ENCODE results near the gene ANKS6.

Gene ANKS6

GRCh38 chr9:98783518-98784226 lies 12.7 kb downstream of the ANKS6 start:
- no peak for DNase-seq (ENCODE audit: low read depth)
- TF ChIP-seq POLR2A (IDR thresholded peaks at IDR 0.05; ENCODE audit: extremely low read depth, insufficient read length) (no peak), MAX (IDR thresholded peaks at IDR 0.05; ENCODE audit: low read depth, low read length) (no peak), CTCF (IDR thresholded peaks at IDR 0.05; ENCODE audit: low read depth, low read length) (no peak), MYC (IDR thresholded peaks at IDR 0.05; ENCODE audit: low read depth, low read length) (no peak)
- H3K4me3 ChIP-seq (ENCODE audit: low read depth, low read length) = no peak overlapping the region

GRCh38 chr9:98781588-98782383 lies 14.6 kb downstream of the ANKS6 start:
- no peak for DNase-seq (ENCODE audit: low read depth)
- no peak for TF ChIP-seq MYC (IDR thresholded peaks at IDR 0.05; ENCODE audit: low read depth, low read length)
- no peak for TF ChIP-seq CTCF (IDR thresholded peaks at IDR 0.05; ENCODE audit: low read depth, low read length)
- TF ChIP-seq MAX (IDR thresholded peaks at IDR 0.05; ENCODE audit: low read depth, low read length) = no peak
- TF ChIP-seq POLR2A (IDR thresholded peaks at IDR 0.05; ENCODE audit: extremely low read depth, insufficient read length) = no peak
- H3K4me3 ChIP-seq (ENCODE audit: low read depth, low read length) = no peak overlapping the region

- DNase-seq (ENCODE audit: low read depth) = no peak
- no peak for TF ChIP-seq MAX (IDR thresholded peaks at IDR 0.05; ENCODE audit: low read depth, low read length)
- no peak for TF ChIP-seq MYC (IDR thresholded peaks at IDR 0.05; ENCODE audit: low read depth, low read length)
- TF ChIP-seq POLR2A (IDR thresholded peaks at IDR 0.05; ENCODE audit: extremely low read depth, insufficient read length) = no peak
- TF ChIP-seq CTCF (IDR thresholded peaks at IDR 0.05; ENCODE audit: low read depth, low read length) = no peak
Observed at GRCh38 chr9:98780059-98780749, 16.2 kb downstream of the ANKS6 start.

GRCh38 chr9:98778711-98779530 lies 17.4 kb downstream of the ANKS6 start:
- no peak for TF ChIP-seq MYC (IDR thresholded peaks at IDR 0.05; ENCODE audit: low read depth, low read length)
- TF ChIP-seq POLR2A (IDR thresholded peaks at IDR 0.05; ENCODE audit: extremely low read depth, insufficient read length) = no peak
- no peak for TF ChIP-seq CTCF (IDR thresholded peaks at IDR 0.05; ENCODE audit: low read depth, low read length)
- TF ChIP-seq MAX (IDR thresholded peaks at IDR 0.05; ENCODE audit: low read depth, low read length) = no peak
- no peak for DNase-seq (ENCODE audit: low read depth)
- no peak overlapping the region for H3K4me3 ChIP-seq (ENCODE audit: low read depth, low read length)

More at GRCh38 chr9:98780059-98780749, 16.2 kb downstream of the ANKS6 start:
- H3K4me3 ChIP-seq (ENCODE audit: low read depth, low read length) = no peak overlapping the region

GRCh38 chr9:98778251-98778650 lies 18.1 kb downstream of the ANKS6 start:
- no peak for DNase-seq (ENCODE audit: low read depth)
- H3K4me3 ChIP-seq (ENCODE audit: low read depth, low read length) = no peak overlapping the region
- TF ChIP-seq MYC (IDR thresholded peaks at IDR 0.05; ENCODE audit: low read depth, low read length) (no peak), CTCF (IDR thresholded peaks at IDR 0.05; ENCODE audit: low read depth, low read length) (no peak), MAX (IDR thresholded peaks at IDR 0.05; ENCODE audit: low read depth, low read length) (no peak), POLR2A (IDR thresholded peaks at IDR 0.05; ENCODE audit: extremely low read depth, insufficient read length) (no peak)
